ENCODE measurements around the gene WDR59.

WDR59 gene

GRCh38 chr16:74868501-74868900 lies 116.4 kb downstream of the WDR59 start:
- H3K27ac ChIP-seq (ENCODE audit: low read length) = no peak overlapping the region

GRCh38 chr16:74868035-74868434 lies 116.9 kb downstream of the WDR59 start:
- H3K9me3 ChIP-seq (replicated peaks; ENCODE audit: insufficient read depth, low read length) = no peaks in the 10 kb centered on the region
- no peaks in the 10 kb centered on the region for H3K9me2 ChIP-seq (replicated peaks; ENCODE audit: insufficient read depth, low read length)
- no peaks in the 10 kb centered on the region for H3K36me3 ChIP-seq (replicated peaks; ENCODE audit: insufficient read depth, low read length)
- H3K4me2 ChIP-seq (ENCODE audit: low read depth, low read length) = no peak overlapping the region
- H3F3A ChIP-seq (ENCODE audit: insufficient read depth, low read length) = no peaks in the 10 kb centered on the region
- TF ChIP-seq EZH2 (optimal IDR thresholded peaks at IDR 0.05; ENCODE audit: low read depth, low read length) (no peak), EZH2phosphoT487 (IDR thresholded peaks at IDR 0.05; ENCODE audit: low read length) (no peak), CTCF (IDR thresholded peaks at IDR 0.05; ENCODE audit: low read length) (no peak)
- H3K79me2 ChIP-seq (ENCODE audit: low read length) = no peaks in the 10 kb centered on the region
- H3K27ac ChIP-seq (ENCODE audit: low read length) = no peak overlapping the region
- no peaks in the 10 kb centered on the region for H3K27me3 ChIP-seq (replicated peaks; ENCODE audit: insufficient read depth, low read length)
- H4K20me1 ChIP-seq (ENCODE audit: insufficient read depth, low read length) = no peaks in the 10 kb centered on the region
- no peak for DNase-seq
- H3K4me1 ChIP-seq (ENCODE audit: low read length) = no peaks in the 10 kb centered on the region
- no peak overlapping the region for H3K4me3 ChIP-seq (ENCODE audit: low read length)
- H2AFZ ChIP-seq (ENCODE audit: low read length) = no peak overlapping the region
- no peak overlapping the region for H3K9ac ChIP-seq (ENCODE audit: low read length)

More at GRCh38 chr16:74868501-74868900, 116.4 kb downstream of the WDR59 start:
- H3K9me3 ChIP-seq (replicated peaks; ENCODE audit: insufficient read depth, low read length) = no peaks in the 10 kb centered on the region
- H3K79me2 ChIP-seq (ENCODE audit: low read length) = no peaks in the 10 kb centered on the region
- H3K4me2 ChIP-seq (ENCODE audit: low read depth, low read length) = no peak overlapping the region
- no peaks in the 10 kb centered on the region for H3K27me3 ChIP-seq (replicated peaks; ENCODE audit: insufficient read depth, low read length)
- H3K4me1 ChIP-seq (ENCODE audit: low read length) = no peaks in the 10 kb centered on the region
- no peaks in the 10 kb centered on the region for H3K9me2 ChIP-seq (replicated peaks; ENCODE audit: insufficient read depth, low read length)
- H3K4me3 ChIP-seq (ENCODE audit: low read length) = no peak overlapping the region
- no peak overlapping the region for H3K9ac ChIP-seq (ENCODE audit: low read length)
- H3K36me3 ChIP-seq (replicated peaks; ENCODE audit: insufficient read depth, low read length) = no peaks in the 10 kb centered on the region
- no peaks in the 10 kb centered on the region for H3F3A ChIP-seq (ENCODE audit: insufficient read depth, low read length)
- DNase-seq = no peak
- no peaks in the 10 kb centered on the region for H4K20me1 ChIP-seq (ENCODE audit: insufficient read depth, low read length)
- TF ChIP-seq CTCF (IDR thresholded peaks at IDR 0.05; ENCODE audit: low read length) (no peak), EZH2 (optimal IDR thresholded peaks at IDR 0.05; ENCODE audit: low read depth, low read length) (no peak)
- no peak overlapping the region for H2AFZ ChIP-seq (ENCODE audit: low read length)

GRCh38 chr16:74867281-74867849 lies 117.6 kb downstream of the WDR59 start:
- no peaks in the 10 kb centered on the region for H3F3A ChIP-seq (ENCODE audit: insufficient read depth, low read length)
- H2AFZ ChIP-seq (ENCODE audit: low read length) = no peak overlapping the region
- no peaks in the 10 kb centered on the region for H3K9me3 ChIP-seq (replicated peaks; ENCODE audit: insufficient read depth, low read length)
- H3K27me3 ChIP-seq (replicated peaks; ENCODE audit: insufficient read depth, low read length) = no peaks in the 10 kb centered on the region
- TF ChIP-seq EZH2phosphoT487 (IDR thresholded peaks at IDR 0.05; ENCODE audit: low read length) (no peak), CTCF (IDR thresholded peaks at IDR 0.05; ENCODE audit: low read length) (no peak), EZH2 (optimal IDR thresholded peaks at IDR 0.05; ENCODE audit: low read depth, low read length) (no peak)
- no peak overlapping the region for H3K27ac ChIP-seq (ENCODE audit: low read length)
- no peak overlapping the region for H3K9ac ChIP-seq (ENCODE audit: low read length)
- H3K9me2 ChIP-seq (replicated peaks; ENCODE audit: insufficient read depth, low read length) = no peaks in the 10 kb centered on the region
- H3K4me1 ChIP-seq (ENCODE audit: low read length) = no peaks in the 10 kb centered on the region
- H3K4me3 ChIP-seq (ENCODE audit: low read length) = no peak overlapping the region
- no peaks in the 10 kb centered on the region for H3K79me2 ChIP-seq (ENCODE audit: low read length)
- H3K36me3 ChIP-seq (replicated peaks; ENCODE audit: insufficient read depth, low read length) = no peaks in the 10 kb centered on the region
- no peaks in the 10 kb centered on the region for H4K20me1 ChIP-seq (ENCODE audit: insufficient read depth, low read length)
- DNase-seq = no peak
- H3K4me2 ChIP-seq (ENCODE audit: low read depth, low read length) = no peak overlapping the region
